HG03045 (cell line): Measurements from ENCODE around the gene IFIT2.
"Not testable (repeated sequence)": the region's sequence is repeated elsewhere in the genome, so short reads cannot be mapped to it uniquely, and the experiment has no call there.

ENCODE experiments used
- ATAC-seq: cut with Tn5 transposase; IDR thresholded peaks from one replicate; pipeline ENCODE4 v1.9.1; 2021; ENCODE audit warnings: mild to moderate bottlenecking, moderate library complexity; ENCODE audit not compliant: unreplicated experiment

IFIT2 gene

DNA sequence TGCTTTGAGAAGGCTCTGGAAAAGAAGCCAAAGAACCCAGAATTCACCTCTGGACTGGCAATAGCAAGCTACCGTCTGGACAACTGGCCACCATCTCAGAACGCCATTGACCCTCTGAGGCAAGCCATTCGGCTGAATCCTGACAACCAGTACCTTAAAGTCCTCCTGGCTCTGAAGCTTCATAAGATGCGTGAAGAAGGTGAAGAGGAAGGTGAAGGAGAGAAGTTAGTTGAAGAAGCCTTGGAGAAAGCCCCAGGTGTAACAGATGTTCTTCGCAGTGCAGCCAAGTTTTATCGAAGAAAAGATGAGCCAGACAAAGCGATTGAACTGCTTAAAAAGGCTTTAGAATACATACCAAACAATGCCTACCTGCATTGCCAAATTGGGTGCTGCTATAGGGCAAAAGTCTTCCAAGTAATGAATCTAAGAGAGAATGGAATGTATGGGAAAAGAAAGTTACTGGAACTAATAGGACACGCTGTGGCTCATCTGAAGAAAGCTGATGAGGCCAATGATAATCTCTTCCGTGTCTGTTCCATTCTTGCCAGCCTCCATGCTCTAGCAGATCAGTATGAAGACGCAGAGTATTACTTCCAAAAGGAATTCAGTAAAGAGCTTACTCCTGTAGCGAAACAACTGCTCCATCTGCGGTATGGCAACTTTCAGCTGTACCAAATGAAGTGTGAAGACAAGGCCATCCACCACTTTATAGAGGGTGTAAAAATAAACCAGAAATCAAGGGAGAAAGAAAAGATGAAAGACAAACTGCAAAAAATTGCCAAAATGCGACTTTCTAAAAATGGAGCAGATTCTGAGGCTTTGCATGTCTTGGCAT is 4.8 kb downstream of the IFIT2 start:
- ATAC-seq: no peak

DNA sequence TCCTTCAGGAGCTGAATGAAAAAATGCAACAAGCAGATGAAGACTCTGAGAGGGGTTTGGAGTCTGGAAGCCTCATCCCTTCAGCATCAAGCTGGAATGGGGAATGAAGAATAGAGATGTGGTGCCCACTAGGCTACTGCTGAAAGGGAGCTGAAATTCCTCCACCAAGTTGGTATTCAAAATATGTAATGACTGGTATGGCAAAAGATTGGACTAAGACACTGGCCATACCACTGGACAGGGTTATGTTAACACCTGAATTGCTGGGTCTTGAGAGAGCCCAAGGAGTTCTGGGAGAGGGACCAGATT is 5.4 kb downstream of the IFIT2 start:
- ATAC-seq: no peak

DNA sequence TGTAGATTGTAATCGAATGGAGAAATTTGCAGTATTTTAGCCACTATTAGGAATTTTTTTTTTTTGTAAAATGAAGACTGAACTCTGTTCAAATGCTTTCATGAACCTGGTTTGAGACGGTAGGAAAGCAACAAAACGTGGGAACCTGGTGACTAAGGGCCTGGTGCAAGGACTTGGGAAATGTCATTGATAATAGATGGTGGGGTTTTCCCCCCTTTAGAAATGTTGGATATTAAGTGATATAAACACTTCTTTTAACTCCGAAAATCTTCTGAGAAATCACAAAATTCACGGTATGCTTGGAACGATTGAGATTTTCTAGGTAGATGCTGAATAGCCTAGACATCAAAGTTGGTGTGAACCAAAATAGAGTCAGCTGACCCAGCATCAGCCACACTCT is 6.4 kb downstream of the IFIT2 start:
- ATAC-seq: no peak

DNA sequence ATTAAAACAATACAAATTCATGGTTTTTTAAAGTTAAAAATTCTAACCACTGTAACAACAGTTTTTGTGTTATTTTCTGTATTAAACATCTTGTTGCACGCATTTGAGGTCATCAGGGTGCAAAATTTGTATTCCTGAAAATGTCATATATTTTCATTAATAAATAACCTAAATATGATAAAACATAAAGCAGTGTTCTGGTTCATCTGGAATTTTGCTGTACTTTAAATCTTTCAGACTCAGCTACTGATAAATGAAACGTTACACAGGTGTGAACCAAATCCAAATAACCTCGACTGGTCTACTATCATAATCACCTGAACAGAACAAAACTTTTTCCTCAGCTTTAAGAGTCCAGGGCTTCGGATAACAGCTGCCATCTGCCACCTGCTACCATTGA is 6.9 kb downstream of the IFIT2 start:
- ATAC-seq: no peak

DNA sequence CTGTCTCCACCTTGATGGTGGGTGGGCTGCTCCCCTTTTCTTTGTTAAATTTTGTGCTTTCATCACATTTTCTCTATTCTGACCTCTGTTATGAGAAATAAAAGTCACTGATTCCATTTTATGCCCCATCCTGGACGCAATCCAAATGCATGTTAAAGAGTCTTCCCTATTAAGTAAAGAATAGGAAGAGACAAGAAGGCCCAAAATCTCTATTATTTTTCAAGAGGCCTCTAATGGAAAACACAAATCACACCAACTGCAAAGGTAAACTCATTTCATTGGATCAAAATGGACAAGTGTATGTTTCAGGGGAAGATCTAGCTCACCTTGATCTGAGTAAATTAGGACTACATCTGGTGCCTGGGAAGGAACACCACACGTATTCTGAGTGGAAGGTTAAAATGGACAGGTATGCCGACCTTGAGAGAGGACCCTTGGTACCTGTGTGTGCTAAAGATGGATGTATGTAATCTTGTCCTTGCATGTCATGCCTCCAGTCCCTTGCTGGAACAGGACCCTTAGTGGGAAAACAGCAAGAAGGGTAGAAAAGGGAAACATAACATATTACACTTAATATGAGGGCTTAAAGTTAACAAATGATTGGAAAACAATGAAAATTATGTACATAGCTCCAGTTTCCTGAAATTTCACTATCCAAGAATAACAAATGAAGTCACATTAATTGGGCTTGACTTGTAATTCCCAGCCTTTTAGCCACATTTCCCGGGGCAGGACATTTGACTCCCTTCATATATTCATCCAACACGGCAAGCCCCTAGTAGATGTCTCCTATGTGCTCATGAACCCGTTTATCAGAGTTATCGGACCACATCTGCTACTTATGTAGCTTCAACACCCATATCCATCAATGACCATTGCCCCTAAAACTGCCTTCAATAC is 7.6 kb downstream of the IFIT2 start:
- ATAC-seq: no peak

DNA sequence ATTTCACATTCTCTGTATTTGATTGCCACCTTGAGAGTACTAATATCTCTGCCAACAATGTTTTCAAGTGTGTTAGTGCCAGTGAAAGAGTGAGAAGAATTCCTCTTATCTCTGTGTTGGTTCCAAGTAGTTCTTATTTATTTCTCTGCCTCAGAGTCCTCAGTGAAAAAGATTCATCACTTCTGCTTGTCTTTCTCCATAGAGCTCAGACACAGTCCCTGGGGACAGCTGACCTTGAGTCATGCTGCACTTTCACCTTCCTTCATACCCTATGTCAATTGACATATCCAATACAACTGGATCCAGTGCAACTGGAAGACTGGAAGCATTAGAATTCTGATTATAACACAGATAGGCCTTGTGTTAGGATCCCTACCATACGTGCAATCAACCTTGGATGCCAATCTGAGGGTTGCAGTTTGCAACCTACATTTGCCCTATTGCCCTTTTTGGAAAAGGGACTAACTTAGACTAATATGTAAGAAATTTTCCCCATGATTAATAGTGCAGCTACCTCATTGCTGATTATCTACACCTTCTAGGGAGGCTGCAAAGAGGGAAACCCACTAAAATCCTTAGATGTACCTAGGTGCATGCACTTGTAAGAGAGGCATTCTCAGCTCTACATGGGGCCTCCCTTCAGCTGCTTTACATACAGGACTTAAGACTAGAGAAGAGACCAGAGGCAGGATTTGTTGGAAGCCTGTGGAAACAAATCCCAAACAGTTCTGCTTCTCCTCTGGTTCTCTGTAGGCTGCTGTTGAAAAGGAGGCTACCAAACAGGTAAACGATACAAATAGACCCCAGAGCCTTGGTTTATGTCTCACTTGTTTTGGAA is 8.4 kb downstream of the IFIT2 start:
- no peak for ATAC-seq

DNA sequence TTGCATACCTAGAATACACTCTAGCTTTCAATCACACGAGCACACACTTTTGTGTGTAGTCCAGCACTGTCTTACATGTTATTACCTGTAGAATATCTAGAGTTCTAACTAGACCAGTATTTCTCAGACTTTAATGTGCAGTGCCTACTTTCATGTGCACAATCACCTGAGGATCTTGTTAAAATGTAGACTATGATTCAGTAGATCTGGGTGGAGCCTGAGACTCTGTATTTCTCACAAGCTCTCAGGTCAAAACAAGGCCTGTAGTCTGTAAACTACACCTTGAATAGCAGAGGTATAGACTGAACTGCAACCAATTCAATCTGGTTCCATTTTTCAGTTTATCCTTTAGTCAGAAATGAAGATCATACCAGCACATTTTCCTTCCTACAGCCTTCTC is 11.1 kb downstream of the IFIT2 start:
- no peak for ATAC-seq

DNA sequence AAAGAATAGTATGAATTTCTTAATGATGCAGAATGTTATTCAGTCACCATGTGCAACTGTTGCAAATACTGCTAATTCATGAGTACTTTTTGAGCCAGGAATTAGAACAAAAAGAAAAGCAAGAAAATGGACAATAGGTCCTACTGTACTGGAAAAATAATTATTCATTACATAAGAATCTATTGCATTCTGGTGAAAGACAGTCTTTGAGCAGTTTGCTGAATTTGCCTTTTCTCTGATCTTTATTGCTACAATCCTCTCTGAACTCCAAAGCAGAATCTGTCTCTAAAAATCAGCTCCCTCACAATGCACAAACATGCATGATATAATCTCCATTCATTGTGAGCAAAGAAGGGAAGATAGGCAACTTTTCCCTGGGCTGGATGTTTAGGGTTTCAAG is 12.8 kb downstream of the IFIT2 start:
- ATAC-seq: no peak

DNA sequence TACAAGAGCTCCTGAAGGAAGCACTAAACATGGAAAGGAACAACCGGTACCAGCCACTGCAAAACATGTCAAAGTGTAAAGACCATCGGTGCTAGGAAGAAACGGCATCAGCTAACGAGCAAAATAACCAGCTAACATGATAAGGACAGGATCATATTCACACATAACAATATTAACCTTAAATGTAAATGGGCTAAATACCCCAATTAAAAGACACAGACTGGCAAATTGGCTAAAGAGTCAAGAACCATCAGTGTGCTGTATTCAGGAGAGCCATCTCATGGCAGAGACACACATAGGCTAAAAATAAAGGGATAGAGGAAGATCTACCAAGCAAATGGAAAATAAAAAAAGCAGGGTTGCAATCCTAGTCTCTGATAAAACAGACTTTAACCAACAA is 16.2 kb downstream of the IFIT2 start:
- ATAC-seq: not testable (repeated sequence)

DNA sequence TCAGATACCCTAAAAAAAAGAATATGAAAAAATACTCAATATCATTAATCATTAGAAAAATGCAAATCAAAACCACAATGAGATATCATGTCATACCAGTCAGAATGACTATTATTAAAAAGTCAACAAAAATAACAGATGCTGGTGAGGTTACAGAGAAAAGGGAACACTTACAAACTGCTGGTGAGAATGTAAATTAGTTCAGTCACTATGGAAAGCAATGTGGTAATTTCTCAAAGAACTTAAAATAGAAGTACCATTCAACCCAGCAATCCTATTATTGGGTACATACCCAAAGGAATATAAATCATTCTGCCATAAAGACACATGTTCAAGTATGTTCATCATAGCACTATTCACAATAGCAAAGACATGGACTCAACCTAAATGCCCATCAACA is 23.2 kb downstream of the IFIT2 start:
- not testable (repeated sequence) for ATAC-seq

DNA sequence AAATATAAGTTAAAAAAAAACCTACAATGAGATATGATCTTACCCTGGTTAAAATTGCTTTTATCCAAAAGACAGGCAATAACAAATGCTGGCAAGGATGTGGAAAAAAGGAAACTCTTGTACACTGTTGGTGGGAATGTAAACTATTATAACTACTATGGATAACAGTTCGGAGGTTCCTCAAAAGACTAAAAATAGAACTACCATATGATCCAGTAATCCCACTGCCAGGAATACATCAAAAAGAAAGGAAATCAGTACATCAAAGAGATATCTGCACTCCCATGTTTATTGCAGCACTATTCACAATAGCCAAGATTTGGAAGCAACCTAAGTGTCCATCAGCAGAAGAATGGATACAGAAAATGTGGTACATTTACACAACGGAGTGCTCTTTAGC is 24.0 kb downstream of the IFIT2 start:
- ATAC-seq: not testable (repeated sequence)

DNA sequence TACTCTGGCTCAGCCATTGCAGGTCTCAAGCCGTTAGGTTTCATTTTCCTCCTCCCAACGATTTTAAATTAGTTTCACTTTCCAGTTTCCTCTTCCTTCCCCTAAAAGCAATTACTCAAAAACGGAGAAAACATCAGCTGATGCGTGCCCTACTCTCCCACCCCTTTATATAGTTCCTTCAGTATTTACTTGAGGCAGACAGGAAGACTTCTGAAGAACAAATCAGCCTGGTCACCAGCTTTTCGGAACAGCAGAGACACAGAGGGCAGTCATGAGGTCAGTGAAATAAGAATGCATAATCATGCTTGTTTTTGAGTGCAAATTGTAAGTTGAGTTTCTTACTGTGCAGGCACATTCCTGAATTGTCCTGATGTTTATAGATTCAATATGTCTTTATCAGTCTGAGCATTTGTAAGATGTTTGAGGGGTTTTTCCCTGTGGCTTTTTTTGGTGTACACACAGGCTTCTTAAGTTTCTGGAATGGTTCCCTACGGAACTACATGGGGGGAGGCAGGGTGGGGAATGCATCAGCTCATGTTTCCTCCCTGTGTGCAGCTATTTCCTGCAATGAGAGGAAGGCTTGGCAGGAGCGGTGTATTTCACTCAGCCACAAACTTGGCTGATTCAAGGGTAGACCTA is 26.1 kb downstream of the IFIT2 start, which contains the start of gene IFIT3:
TSS of gene IFIT3 (plus strand) at position 195 of the 639 bp plus-strand sequence. CDS start at position 272, 77 bp downstream.
- ATAC-seq: no peak

DNA sequence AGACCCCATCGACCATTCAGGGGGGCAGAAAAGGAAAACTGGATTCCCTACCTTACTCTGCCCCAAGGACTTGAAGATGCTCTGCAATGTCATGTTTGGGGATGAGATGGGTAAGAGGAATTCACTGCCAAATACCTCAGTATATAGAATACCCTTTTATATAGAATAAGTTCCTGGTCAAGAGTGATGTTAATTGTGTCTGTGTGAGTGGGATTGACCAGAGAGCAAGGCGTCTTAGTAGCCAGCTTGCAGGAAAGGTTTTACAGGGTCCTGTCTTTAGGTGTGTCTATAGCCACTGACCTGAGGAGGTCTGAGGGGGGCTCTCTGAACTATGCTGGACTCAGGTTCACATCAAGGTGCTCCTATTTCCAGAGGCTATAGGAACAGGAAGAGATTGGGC is 27.3 kb downstream of the IFIT2 start:
- no peak for ATAC-seq

DNA sequence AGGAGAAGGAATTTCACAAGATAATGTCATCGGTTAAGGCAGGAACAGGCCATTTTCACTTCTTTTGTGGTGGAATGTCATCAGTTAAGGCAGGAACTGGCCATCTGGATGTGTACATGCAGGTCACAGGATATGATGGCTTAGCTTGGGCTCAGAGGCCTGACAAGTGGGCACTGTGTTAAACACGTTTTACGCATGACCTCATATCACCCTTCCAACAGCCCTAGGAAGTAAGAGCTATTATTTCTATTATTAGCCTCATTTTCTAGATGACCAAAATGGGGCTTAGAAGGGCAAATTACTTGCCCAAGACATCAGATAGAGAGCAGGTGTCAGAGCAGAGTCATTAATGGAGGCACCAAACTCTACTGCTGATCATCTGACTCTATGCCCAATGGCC is 28.2 kb downstream of the IFIT2 start:
- ATAC-seq: not testable (repeated sequence)

DNA sequence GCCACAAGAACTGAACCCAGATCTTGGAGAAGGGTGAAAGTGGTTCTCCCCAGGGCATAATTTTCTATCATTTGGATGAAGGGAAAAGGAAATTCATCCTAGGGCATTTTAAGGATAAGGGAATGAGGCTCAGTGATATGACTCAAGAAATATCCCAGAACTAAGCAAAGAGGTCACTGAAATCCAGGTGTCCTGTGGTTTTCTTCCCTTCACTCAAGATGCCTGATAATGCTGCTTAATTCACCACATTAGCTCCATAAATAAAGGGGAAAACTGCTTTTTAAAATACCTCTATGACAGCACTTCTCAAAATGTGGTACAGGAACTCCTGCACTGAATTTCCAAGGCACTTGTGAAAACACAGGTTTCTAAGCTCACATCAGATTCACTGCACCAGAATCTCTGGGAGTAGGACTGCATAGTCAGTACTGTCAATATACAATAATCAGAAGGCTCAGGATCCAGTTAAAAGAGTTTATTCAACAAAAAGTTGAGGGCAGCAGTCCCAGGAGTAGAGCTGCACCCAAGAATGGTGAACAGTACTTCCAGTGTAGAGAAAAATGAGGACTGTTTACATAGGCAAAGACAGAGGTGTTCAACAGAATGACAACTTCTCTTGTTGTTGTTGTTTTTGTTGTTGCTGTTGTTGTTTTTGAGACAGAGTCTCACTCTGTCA is 28.8 kb downstream of the IFIT2 start:
- no peak for ATAC-seq

DNA sequence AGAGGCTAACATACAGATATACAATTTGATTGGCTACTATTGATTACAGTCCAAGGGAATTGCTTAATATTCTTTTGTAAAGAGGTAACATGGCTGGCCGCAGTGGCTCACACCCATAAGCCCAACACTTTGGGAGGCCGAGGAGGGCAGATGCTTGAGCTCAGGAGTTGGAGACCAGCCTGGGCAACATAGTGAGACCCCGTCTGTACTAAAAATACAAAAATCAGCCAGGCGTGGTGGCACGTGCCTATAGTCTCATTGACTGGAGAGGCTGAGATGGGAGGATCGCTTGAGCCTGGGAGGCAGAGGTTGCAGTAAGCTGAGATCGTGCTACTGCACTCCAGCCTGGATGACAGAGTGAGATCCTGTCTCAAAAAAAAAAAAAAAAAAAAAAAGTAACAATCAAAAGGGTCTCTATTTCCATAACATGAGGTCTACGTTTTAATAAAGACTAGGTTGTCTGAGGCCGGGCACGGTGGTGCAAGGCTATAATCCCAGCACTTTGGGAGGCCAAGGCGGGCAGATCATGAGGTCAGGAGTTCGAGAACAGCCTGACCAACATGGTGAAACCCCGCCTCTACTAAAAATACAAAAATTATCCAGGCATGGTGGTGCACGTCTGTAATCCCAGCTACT is 29.8 kb downstream of the IFIT2 start:
- not testable (repeated sequence) for ATAC-seq

DNA sequence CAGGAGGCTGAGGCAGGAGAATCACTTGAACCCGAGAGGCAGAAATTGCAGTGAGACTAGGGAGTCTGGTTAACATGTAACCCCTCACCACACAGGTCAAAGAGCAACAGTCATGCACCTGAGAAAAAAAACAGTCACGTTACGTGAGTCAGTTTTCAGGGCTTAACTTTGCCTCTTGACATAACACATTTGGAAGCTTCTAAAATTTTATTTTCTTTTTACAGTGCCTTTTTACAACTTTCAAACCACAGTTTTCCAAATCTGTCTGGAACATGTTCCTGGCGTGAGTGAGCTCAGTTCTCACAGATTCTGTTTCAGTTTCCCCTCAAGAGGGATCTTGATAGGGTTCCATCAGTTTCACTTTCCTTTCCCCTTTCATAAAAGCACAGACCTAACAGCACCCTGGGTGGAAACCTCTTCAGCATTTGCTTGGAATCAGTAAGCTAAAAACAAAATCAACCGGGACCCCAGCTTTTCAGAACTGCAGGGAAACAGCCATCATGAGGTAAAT is 30.3 kb downstream of the IFIT2 start:
- ATAC-seq: peak; percentile 41

DNA sequence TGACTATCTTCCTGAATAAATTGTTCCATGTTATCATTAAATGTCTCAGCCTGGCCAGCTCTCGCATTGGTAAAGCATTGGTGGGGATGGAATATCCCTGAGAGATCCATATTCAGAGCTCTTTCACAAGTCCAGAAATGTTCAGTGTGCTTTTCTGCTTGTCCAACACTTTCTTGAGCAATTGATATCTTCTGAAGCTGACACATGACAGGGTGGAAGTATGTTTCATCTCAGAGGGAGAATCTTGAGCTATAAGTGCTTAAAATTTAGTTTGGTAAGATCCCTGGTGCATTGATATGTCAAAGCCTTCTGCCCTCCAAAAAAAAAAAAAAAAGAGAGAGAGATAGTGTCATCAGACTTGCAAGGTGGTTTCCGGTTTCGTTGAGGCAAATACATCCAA is 33.4 kb downstream of the IFIT2 start:
- ATAC-seq: no peak

DNA sequence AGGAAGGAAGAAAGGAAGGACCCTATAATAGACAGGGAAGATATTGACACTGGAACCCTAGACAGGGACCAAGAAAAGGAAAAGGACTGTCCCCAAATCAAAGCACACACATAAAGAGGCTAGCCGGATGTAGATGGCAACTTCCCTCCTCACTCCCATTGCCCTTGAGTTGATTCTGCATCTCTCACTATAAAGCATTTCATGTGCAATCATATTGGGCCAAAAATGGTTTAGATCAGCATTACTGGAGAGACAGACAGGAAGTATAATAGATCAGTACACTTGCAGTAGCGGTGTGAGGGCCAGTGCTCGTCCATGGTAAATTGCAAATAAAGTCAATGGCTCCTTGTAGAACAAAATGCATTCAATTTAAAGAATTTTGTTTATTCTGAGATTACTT is 34.4 kb downstream of the IFIT2 start:
- ATAC-seq: no peak
